ENCODE results near the gene PRSS33. TPM values are rescaled to one million over a fixed set of nuclear protein-coding genes. Genes with fewer than 3 reads are reported as not detected.

PRSS33 gene
- total and polyA plus RNA-seq, 5 donors from 2014 or later = not detected

DNA sequence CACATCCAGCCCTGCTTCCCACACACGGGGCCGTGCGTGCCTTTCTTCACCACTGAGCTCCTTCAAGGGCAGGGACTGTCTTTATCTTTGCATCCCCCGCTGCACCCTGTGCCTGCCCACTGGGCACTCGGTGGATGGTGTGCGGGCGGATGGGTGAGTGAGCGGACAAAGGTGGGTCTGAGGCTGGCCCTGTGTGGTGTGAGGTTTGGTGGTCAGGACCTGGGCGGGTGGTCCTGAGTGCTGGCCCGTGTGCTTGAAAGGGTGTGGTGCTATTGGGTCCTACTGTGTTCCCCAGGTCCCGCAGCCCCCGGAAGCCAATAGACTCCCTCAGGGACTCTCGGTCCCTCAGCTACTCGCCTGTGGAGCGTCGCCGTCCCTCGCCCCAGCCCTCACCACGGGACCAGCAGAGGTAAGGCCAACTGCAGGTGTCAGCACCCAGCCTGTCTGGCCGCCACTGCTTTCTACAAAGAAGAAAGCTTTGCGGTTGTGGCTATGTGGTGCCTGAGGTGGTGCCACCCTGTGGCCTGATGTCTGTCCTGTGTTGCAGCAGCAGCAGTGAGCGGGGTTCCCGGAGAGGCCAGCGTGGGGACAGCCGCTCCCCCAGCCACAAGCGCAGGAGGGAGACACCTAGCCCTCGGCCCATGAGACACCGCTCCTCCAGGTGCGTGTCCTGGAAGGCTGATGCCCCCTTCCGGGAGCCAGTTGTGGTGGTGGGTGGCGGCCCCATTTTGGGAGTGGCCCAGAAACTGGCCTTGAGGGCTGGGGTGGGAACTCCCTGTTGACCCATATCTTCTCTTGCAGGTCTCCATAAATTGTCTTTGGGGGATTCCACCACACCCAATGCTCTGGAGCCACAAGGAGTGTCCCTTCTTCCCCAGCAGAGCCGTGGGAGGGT lies 17.1 kb downstream of the PRSS33 start:
- H3K36me3 Mint-ChIP-seq = peaks cover 54% of the 10 kb centered on the region
- Histone ChIP-seq H3K27me3 (ENCODE audit: control insufficient read depth, insufficient read depth, low read length) (no peaks in the 10 kb centered on the region), H3K36me3 (ENCODE audit: control insufficient read depth, insufficient read depth, low read length) (peaks cover 86% of the 10 kb centered on the region), H3K4me3 (ENCODE audit: low read depth, low read length) (no peak overlapping the region), H3K9me3 (ENCODE audit: control insufficient read depth in 2 of 2, low read length in 2 of 2) (no peaks in the 10 kb centered on the region), H3K4me1 (ENCODE audit: control insufficient read depth, insufficient read depth, low read length, poor library complexity, severe bottlenecking) (peaks cover 4% of the 10 kb centered on the region), H3K27ac (ENCODE audit: insufficient read depth, low read length, poor library complexity, severe bottlenecking) (no peak overlapping the region)
- peak overlapping the region in 1 of 3 donors; percentile 69 for H3K27ac Mint-ChIP-seq
- DNase-seq (peak in 1 of 3 donors; percentile 19), ATAC-seq (ENCODE audit: low read depth in 2 of 2) (no peak)
- peaks cover 0 to 44% (median 8%) of the 10 kb centered on the region in 4 donors for H3K4me1 Mint-ChIP-seq
- peak overlapping the region in 1 of 4 donors; percentile 66 for H3K4me3 Mint-ChIP-seq
- H3K9me3 Mint-ChIP-seq = peaks cover 0 to 1% (median 0%) of the 10 kb centered on the region in 7 donors
- H3K27me3 Mint-ChIP-seq = peaks cover 8% of the 10 kb centered on the region

DNA sequence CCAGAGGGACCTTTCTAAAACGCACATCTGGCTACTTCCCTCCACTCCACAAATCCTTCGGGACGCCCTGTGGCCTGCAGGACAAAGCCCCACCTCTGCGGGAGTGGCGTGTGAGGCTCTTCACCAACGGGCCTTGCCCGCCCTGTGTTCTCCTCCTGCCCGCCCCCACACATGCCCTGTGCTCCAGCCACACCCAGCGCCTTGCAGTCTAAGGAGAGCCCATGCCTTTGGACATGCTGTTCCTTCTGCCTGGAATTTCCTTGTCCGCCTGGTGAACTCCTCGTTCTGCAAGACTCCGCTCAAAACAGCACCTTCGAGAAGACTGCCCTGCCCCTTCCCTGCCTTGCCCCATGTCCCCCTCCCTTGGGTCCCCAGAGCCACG lies 17.7 kb downstream of the PRSS33 start:
- H3K4me3 Mint-ChIP-seq = peak overlapping the region in 2 of 4 donors; percentile 58 to 66

GRCh38 chr16:2769100-2769529 lies 18.2 kb downstream of the PRSS33 start:
- ATAC-seq (ENCODE audit: low read depth in 2 of 2) (no peak), DNase-seq (no peak)
- H3K36me3 Mint-ChIP-seq = peaks cover 61% of the 10 kb centered on the region
- H3K9me3 Mint-ChIP-seq = peaks cover 0 to 1% (median 0%) of the 10 kb centered on the region in 7 donors
- Histone ChIP-seq H3K4me1 (ENCODE audit: control insufficient read depth, insufficient read depth, low read length, poor library complexity, severe bottlenecking) (no peaks in the 10 kb centered on the region), H3K27me3 (ENCODE audit: control insufficient read depth, insufficient read depth, low read length) (no peaks in the 10 kb centered on the region), H3K9me3 (ENCODE audit: control insufficient read depth in 2 of 2, low read length in 2 of 2) (no peaks in the 10 kb centered on the region), H3K36me3 (ENCODE audit: control insufficient read depth, insufficient read depth, low read length) (peaks cover 86% of the 10 kb centered on the region), H3K4me3 (ENCODE audit: low read depth, low read length) (no peak overlapping the region), H3K27ac (ENCODE audit: insufficient read depth, low read length, poor library complexity, severe bottlenecking) (no peak overlapping the region)
- H3K27ac Mint-ChIP-seq = peak overlapping the region in 1 of 3 donors; percentile 9
- peak overlapping the region in 2 of 4 donors; percentile 58 to 66 for H3K4me3 Mint-ChIP-seq
- peaks cover 0 to 35% (median 5%) of the 10 kb centered on the region in 4 donors for H3K4me1 Mint-ChIP-seq
- H3K27me3 Mint-ChIP-seq = peaks cover 8% of the 10 kb centered on the region

More for the DNA sequence above, 17.7 kb downstream of the PRSS33 start:
- peaks cover 0 to 41% (median 7%) of the 10 kb centered on the region in 4 donors for H3K4me1 Mint-ChIP-seq
- H3K4me3 ChIP-seq (ENCODE audit: low read depth, low read length) = no peak overlapping the region
- no peak overlapping the region for H3K27ac ChIP-seq (ENCODE audit: insufficient read depth, low read length, poor library complexity, severe bottlenecking)
- peaks cover 60% of the 10 kb centered on the region for H3K36me3 Mint-ChIP-seq
- H3K9me3 Mint-ChIP-seq = peaks cover 0 to 1% (median 0%) of the 10 kb centered on the region in 7 donors
- H3K27me3 Mint-ChIP-seq = peaks cover 8% of the 10 kb centered on the region
- H3K27ac Mint-ChIP-seq = no peak overlapping the region
- no peaks in the 10 kb centered on the region for H3K9me3 ChIP-seq (ENCODE audit: control insufficient read depth in 2 of 2, low read length in 2 of 2)
- ATAC-seq (ENCODE audit: low read depth in 2 of 2) = no peak
- no peaks in the 10 kb centered on the region for H3K27me3 ChIP-seq (ENCODE audit: control insufficient read depth, insufficient read depth, low read length)
- H3K36me3 ChIP-seq (ENCODE audit: control insufficient read depth, insufficient read depth, low read length) = peaks cover 86% of the 10 kb centered on the region
- no peaks in the 10 kb centered on the region for H3K4me1 ChIP-seq (ENCODE audit: control insufficient read depth, insufficient read depth, low read length, poor library complexity, severe bottlenecking)
- no peak for DNase-seq

GRCh38 chr16:2768403-2769089 lies 18.8 kb downstream of the PRSS33 start:
- Mint-ChIP-seq H3K4me3 (peak overlapping the region in 1 of 4 donors; percentile 47), H3K27me3 (peaks cover 8% of the 10 kb centered on the region), H3K36me3 (peaks cover 66% of the 10 kb centered on the region), H3K27ac (no peak overlapping the region), H3K9me3 (peaks cover 0 to 1% (median 0%) of the 10 kb centered on the region in 7 donors), H3K4me1 (peaks cover under 1 to 29% (median 5%) of the 10 kb centered on the region in 4 donors)
- Histone ChIP-seq H3K4me1 (ENCODE audit: control insufficient read depth, insufficient read depth, low read length, poor library complexity, severe bottlenecking) (no peaks in the 10 kb centered on the region), H3K36me3 (ENCODE audit: control insufficient read depth, insufficient read depth, low read length) (peaks cover 89% of the 10 kb centered on the region), H3K9me3 (ENCODE audit: control insufficient read depth in 2 of 2, low read length in 2 of 2) (no peaks in the 10 kb centered on the region), H3K27ac (ENCODE audit: insufficient read depth, low read length, poor library complexity, severe bottlenecking) (no peak overlapping the region), H3K27me3 (ENCODE audit: control insufficient read depth, insufficient read depth, low read length) (no peaks in the 10 kb centered on the region), H3K4me3 (ENCODE audit: low read depth, low read length) (no peak overlapping the region)
- ATAC-seq (ENCODE audit: low read depth in 2 of 2) (no peak), DNase-seq (no peak)

- Mint-ChIP-seq H3K4me3 (peak overlapping the region in 1 of 4 donors; percentile 38), H3K4me1 (peaks cover 5 to 34% (median 6%) of the 10 kb centered on the region in 4 donors), H3K36me3 (peaks cover 71% of the 10 kb centered on the region), H3K9me3 (peaks cover 0 to 1% (median 0%) of the 10 kb centered on the region in 7 donors), H3K27ac (peak overlapping the region; percentile 36 to 93 (median 56)), H3K27me3 (peaks cover 8% of the 10 kb centered on the region)
- DNase-seq (no peak), ATAC-seq (ENCODE audit: low read depth in 2 of 2) (no peak)
- Histone ChIP-seq H3K4me3 (ENCODE audit: low read depth, low read length) (no peak overlapping the region), H3K9me3 (ENCODE audit: control insufficient read depth in 2 of 2, low read length in 2 of 2) (no peaks in the 10 kb centered on the region), H3K36me3 (ENCODE audit: control insufficient read depth, insufficient read depth, low read length) (peaks cover 91% of the 10 kb centered on the region), H3K27ac (ENCODE audit: insufficient read depth, low read length, poor library complexity, severe bottlenecking) (no peak overlapping the region), H3K27me3 (ENCODE audit: control insufficient read depth, insufficient read depth, low read length) (no peaks in the 10 kb centered on the region), H3K4me1 (ENCODE audit: control insufficient read depth, insufficient read depth, low read length, poor library complexity, severe bottlenecking) (no peaks in the 10 kb centered on the region)
Observed at GRCh38 chr16:2767891-2768290, 19.5 kb downstream of the PRSS33 start.

GRCh38 chr16:2767140-2767731 lies 20.1 kb downstream of the PRSS33 start:
- DNase-seq (no peak), ATAC-seq (ENCODE audit: low read depth in 2 of 2) (no peak)
- Histone ChIP-seq H3K27ac (ENCODE audit: insufficient read depth, low read length, poor library complexity, severe bottlenecking) (no peak overlapping the region), H3K27me3 (ENCODE audit: control insufficient read depth, insufficient read depth, low read length) (no peaks in the 10 kb centered on the region), H3K4me1 (ENCODE audit: control insufficient read depth, insufficient read depth, low read length, poor library complexity, severe bottlenecking) (no peaks in the 10 kb centered on the region), H3K9me3 (ENCODE audit: control insufficient read depth in 2 of 2, low read length in 2 of 2) (no peaks in the 10 kb centered on the region), H3K4me3 (ENCODE audit: low read depth, low read length) (no peak overlapping the region), H3K36me3 (ENCODE audit: control insufficient read depth, insufficient read depth, low read length) (peaks cover 98% of the 10 kb centered on the region)
- H3K27me3 Mint-ChIP-seq = peaks cover 8% of the 10 kb centered on the region
- H3K4me3 Mint-ChIP-seq = peak overlapping the region in 2 of 4 donors; percentile 38 to 66
- peaks cover 2 to 30% (median 11%) of the 10 kb centered on the region in 4 donors for H3K4me1 Mint-ChIP-seq
- H3K27ac Mint-ChIP-seq = peak overlapping the region in 2 of 3 donors; percentile 51 to 56
- H3K9me3 Mint-ChIP-seq = peaks cover 0 to 2% (median 0%) of the 10 kb centered on the region in 7 donors
- H3K36me3 Mint-ChIP-seq = peaks cover 74% of the 10 kb centered on the region

- ATAC-seq (ENCODE audit: low read depth in 2 of 2) (no peak), DNase-seq (no peak)
- peak overlapping the region in 2 of 4 donors; percentile 64 to 66 for H3K4me3 Mint-ChIP-seq
- H3K27me3 Mint-ChIP-seq = peaks cover 8% of the 10 kb centered on the region
- Histone ChIP-seq H3K27ac (ENCODE audit: insufficient read depth, low read length, poor library complexity, severe bottlenecking) (no peak overlapping the region), H3K9me3 (ENCODE audit: control insufficient read depth in 2 of 2, low read length in 2 of 2) (no peaks in the 10 kb centered on the region), H3K36me3 (ENCODE audit: control insufficient read depth, insufficient read depth, low read length) (peaks cover 98% of the 10 kb centered on the region), H3K4me3 (ENCODE audit: low read depth, low read length) (no peak overlapping the region), H3K4me1 (ENCODE audit: control insufficient read depth, insufficient read depth, low read length, poor library complexity, severe bottlenecking) (no peaks in the 10 kb centered on the region), H3K27me3 (ENCODE audit: control insufficient read depth, insufficient read depth, low read length) (no peaks in the 10 kb centered on the region)
- H3K36me3 Mint-ChIP-seq = peaks cover 76% of the 10 kb centered on the region
- H3K27ac Mint-ChIP-seq = peak overlapping the region in 1 of 3 donors; percentile 83
- H3K9me3 Mint-ChIP-seq = peaks cover 0 to 2% (median 0%) of the 10 kb centered on the region in 7 donors
- H3K4me1 Mint-ChIP-seq = peaks cover 2 to 27% (median 10%) of the 10 kb centered on the region in 4 donors
Observed at GRCh38 chr16:2766430-2767139, 20.8 kb downstream of the PRSS33 start.

Measured in CD4-positive, CD25-positive, alpha-beta regulatory T cell (primary cell).